CD14-positive monocyte (primary cell): ENCODE data around the gene SPDYE4. TPM values are rescaled to one million over a fixed set of nuclear protein-coding genes. Genes with fewer than 3 reads are reported as not detected.

ENCODE experiments used
- DNase-seq, 3 donors: peaks; one replicate each; pipeline ENCODE4 v3.0.0-alpha.2; 2011 to 2022
- H2AFZ ChIP-seq: 2 replicates; pipeline ENCODE4 v1.6.0; 2012; ENCODE audit warnings: mild to moderate bottlenecking, low read depth, low read length, inconsistent platforms; ENCODE audit not compliant: insufficient read depth, poor library complexity, severe bottlenecking
- H3K27ac ChIP-seq, 2 donors: 1 replicate in 1 of 2; 2 replicates in 1 of 2; pipeline ENCODE4 v1.5.1; 2012 to 2013; ENCODE audit warnings: low read length in 2 of 2, control low read depth in 1 of 2, inconsistent platforms in 1 of 2, low read depth in 1 of 2, mild to moderate bottlenecking in 1 of 2
- H3K27me3 ChIP-seq, 2 donors: one replicate each; pipeline versions ENCODE4 v1.6.0 to v1.6.1; 2011 to 2013; ENCODE audit warnings: low read length in 2 of 2; ENCODE audit not compliant: control insufficient read depth in 2 of 2, insufficient read depth in 2 of 2
- H3K36me3 ChIP-seq, 2 donors: replicated peaks in 1 of 2; 1 replicate in 1 of 2; 2 replicates in 1 of 2; pipeline versions ENCODE4 v1.5.1 to v1.6.1; 2012 to 2013; ENCODE audit warnings: low read length in 2 of 2, control low read depth in 1 of 2, inconsistent platforms in 1 of 2, mild to moderate bottlenecking in 1 of 2; ENCODE audit not compliant: insufficient read depth in 2 of 2, control insufficient read depth in 1 of 2
- H3K4me1 ChIP-seq, 2 donors: 1 replicate in 1 of 2; 2 replicates in 1 of 2; pipeline versions ENCODE4 v1.5.1 to v1.6.1; 2012 to 2013; ENCODE audit warnings: low read length in 2 of 2, control low read depth in 1 of 2, inconsistent platforms in 1 of 2, mild to moderate bottlenecking in 1 of 2, moderate library complexity in 1 of 2; ENCODE audit not compliant: insufficient read depth in 2 of 2, control insufficient read depth in 1 of 2
- H3K4me2 ChIP-seq: replicated peaks from 2 replicates; pipeline ENCODE3; 2012; ENCODE audit warnings: low read length, moderate library complexity, mild to moderate bottlenecking; ENCODE audit not compliant: poor library complexity, severe bottlenecking; ENCODE audit errors: extremely low read depth
- H3K4me3 ChIP-seq, 3 experiments: fragments of 200-600 bp in 1 of 3; sonication (generic) in 1 of 3; replicated peaks in 1 of 3; 1 replicate in 2 of 3; 2 replicates in 1 of 3; pipeline ENCODE4 v1.5.1; 2011 to 2013; ENCODE audit warnings: low read length in 3 of 3, mild to moderate bottlenecking in 3 of 3, control low read depth in 2 of 3, low read depth in 2 of 3, inconsistent platforms in 1 of 3, moderate library complexity in 1 of 3
- H3K79me2 ChIP-seq: 2 replicates; pipeline ENCODE4 v1.6.0; 2012; ENCODE audit warnings: mild to moderate bottlenecking, control low read depth, inconsistent platforms, low read length, moderate library complexity; ENCODE audit not compliant: insufficient read depth
- H3K9ac ChIP-seq: 2 replicates; pipeline ENCODE4 v1.6.0; 2017; ENCODE audit warnings: low read length, mild to moderate bottlenecking; ENCODE audit not compliant: insufficient read depth, poor library complexity, severe bottlenecking
- H3K9me3 ChIP-seq, 2 donors: replicated peaks in 1 of 2; 1 replicate in 1 of 2; 2 replicates in 1 of 2; pipeline versions ENCODE4 v1.5.1 to v1.6.1; 2012 to 2013; ENCODE audit warnings: low read length in 2 of 2, control low read depth in 1 of 2; ENCODE audit not compliant: control insufficient read depth in 1 of 2, insufficient read depth in 1 of 2
- H4K20me1 ChIP-seq: 2 replicates; pipeline ENCODE4 v1.6.0; 2012; ENCODE audit warnings: mild to moderate bottlenecking, low read length, control low read depth, moderate library complexity; ENCODE audit not compliant: insufficient read depth
- H3K27ac Mint-ChIP-seq, 7 donors: one replicate each; pipeline ENCODE4 v1.8.0; 2020; ENCODE audit warnings: mild to moderate bottlenecking in 7 of 7, mixed read lengths in 7 of 7, moderate library complexity in 6 of 7, inconsistent platforms in 2 of 7
- H3K27me3 Mint-ChIP-seq, 3 donors: one replicate each; pipeline ENCODE4 v1.8.0; 2021 to 2022; ENCODE audit warnings: low read depth in 3 of 3, mild to moderate bottlenecking in 3 of 3, mixed read lengths in 3 of 3, moderate library complexity in 3 of 3, inconsistent platforms in 1 of 3
- H3K36me3 Mint-ChIP-seq, 2 donors: one replicate each; pipeline ENCODE4 v1.8.0; 2020; ENCODE audit warnings: mixed read lengths in 2 of 2, inconsistent platforms in 1 of 2, mild to moderate bottlenecking in 1 of 2
- H3K4me1 Mint-ChIP-seq: one replicate; pipeline ENCODE4 v1.8.0; 2020; ENCODE audit warnings: mild to moderate bottlenecking, mixed read lengths
- H3K4me3 Mint-ChIP-seq, 2 donors: one replicate each; pipeline ENCODE4 v1.8.0; 2020; ENCODE audit warnings: mild to moderate bottlenecking in 2 of 2, mixed read lengths in 2 of 2, moderate library complexity in 1 of 2
- H3K9me3 Mint-ChIP-seq, 7 donors: one replicate each; pipeline ENCODE4 v1.8.0; 2020 to 2022; ENCODE audit warnings: mixed read lengths in 7 of 7, mild to moderate bottlenecking in 6 of 7, moderate library complexity in 6 of 7, inconsistent platforms in 2 of 7
- WGBS: methylation state at CpG from one replicate; pipeline ENCODE4 v1.1.5; 2013; ENCODE audit warnings: missing lambda C conversion rate; ENCODE audit not compliant: insufficient coverage; 5-methylcytosine and 5-hydroxymethylcytosine counted together
- intact Hi-C, 2 donors: fragments of 100-400 bp; cut with micrococcal nuclease; formaldehyde crosslinking; loops; one replicate each; pipeline versions ENCODE4 v1.15.0 to v1.15.1; 2023
- polyA plus RNA-seq, 3 donors: library from polyadenylated mRNA; depleted of rRNA in 1 of 3; unstranded in 2 of 3; stranded (reverse) in 1 of 3; fragments of 300-500 nt in 2 of 3; fragments of >200 nt in 1 of 3; fragmentation: Illumina TruSeq in 2 of 3; gene quantifications; 1 replicate in 2 of 3; 2 replicates in 1 of 3; pipeline ENCODE4 v1.2.3, GENCODE V29; 2012 to 2021
- TF ChIP-seq, protein P1 (sequence below): fragments of 200-600 bp; IDR thresholded peaks from one replicate; pipeline ENCODE4 v1.8.0; 2022; ENCODE audit warnings: antibody characterized with exemption, mild to moderate bottlenecking

Gene SPDYE4
- polyA plus RNA-seq, 3 donors = 0.09 TPM; not detected in 2

GRCh38 chr17:8745586-8746500 lies 12.5 kb downstream of the SPDYE4 start:
- H3K27ac ChIP-seq = peak overlapping the region; percentile 42 to 80
- peaks cover 0 to 10% (median 7%) of the 10 kb centered on the region in 7 donors for H3K9me3 Mint-ChIP-seq
- H3K27me3 ChIP-seq = no peaks in the 10 kb centered on the region
- no peaks in the 10 kb centered on the region for H3K36me3 ChIP-seq
- no peaks in the 10 kb centered on the region for H3K79me2 ChIP-seq
- H3K27ac Mint-ChIP-seq = peak overlapping the region; percentile 84 to 91 (median 88)
- intact Hi-C loops = loop anchor here (2.0 to 10.0 kb wide), 4 partner anchors 46 to 651 kb away; partner anchors contain the start of gene RPL26 (in 2 of the 2)
- H4K20me1 ChIP-seq = no peaks in the 10 kb centered on the region
- H3K36me3 Mint-ChIP-seq = peaks cover 0 to 3% of the 10 kb centered on the region in 2 donors
- peak overlapping the region; percentile 69 for H3K9ac ChIP-seq
- peaks cover 1 to 22% (median 18%) of the 10 kb centered on the region in 3 donors for H3K27me3 Mint-ChIP-seq
- peak overlapping the region; percentile 92 for H2AFZ ChIP-seq
- TF ChIP-seq, protein P1, sequence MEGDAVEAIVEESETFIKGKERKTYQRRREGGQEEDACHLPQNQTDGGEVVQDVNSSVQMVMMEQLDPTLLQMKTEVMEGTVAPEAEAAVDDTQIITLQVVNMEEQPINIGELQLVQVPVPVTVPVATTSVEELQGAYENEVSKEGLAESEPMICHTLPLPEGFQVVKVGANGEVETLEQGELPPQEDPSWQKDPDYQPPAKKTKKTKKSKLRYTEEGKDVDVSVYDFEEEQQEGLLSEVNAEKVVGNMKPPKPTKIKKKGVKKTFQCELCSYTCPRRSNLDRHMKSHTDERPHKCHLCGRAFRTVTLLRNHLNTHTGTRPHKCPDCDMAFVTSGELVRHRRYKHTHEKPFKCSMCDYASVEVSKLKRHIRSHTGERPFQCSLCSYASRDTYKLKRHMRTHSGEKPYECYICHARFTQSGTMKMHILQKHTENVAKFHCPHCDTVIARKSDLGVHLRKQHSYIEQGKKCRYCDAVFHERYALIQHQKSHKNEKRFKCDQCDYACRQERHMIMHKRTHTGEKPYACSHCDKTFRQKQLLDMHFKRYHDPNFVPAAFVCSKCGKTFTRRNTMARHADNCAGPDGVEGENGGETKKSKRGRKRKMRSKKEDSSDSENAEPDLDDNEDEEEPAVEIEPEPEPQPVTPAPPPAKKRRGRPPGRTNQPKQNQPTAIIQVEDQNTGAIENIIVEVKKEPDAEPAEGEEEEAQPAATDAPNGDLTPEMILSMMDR = peak; percentile 99
- H3K4me2 ChIP-seq = peak overlapping the region; percentile 91
- H3K4me1 Mint-ChIP-seq = peaks cover 15% of the 10 kb centered on the region
- peak; percentile 68 to 73 (median 69) for DNase-seq
- H3K4me3 Mint-ChIP-seq = peak overlapping the region; percentile 89 to 93
- peaks cover 0 to 7% of the 10 kb centered on the region in 2 donors for H3K9me3 ChIP-seq
- under 1% methylated on average over 47 of the region's 70 CpGs for WGBS
- peak overlapping the region; percentile 55 to 88 (median 76) for H3K4me3 ChIP-seq
- H3K4me1 ChIP-seq = peaks cover 7 to 10% of the 10 kb centered on the region in 2 donors

DNA sequence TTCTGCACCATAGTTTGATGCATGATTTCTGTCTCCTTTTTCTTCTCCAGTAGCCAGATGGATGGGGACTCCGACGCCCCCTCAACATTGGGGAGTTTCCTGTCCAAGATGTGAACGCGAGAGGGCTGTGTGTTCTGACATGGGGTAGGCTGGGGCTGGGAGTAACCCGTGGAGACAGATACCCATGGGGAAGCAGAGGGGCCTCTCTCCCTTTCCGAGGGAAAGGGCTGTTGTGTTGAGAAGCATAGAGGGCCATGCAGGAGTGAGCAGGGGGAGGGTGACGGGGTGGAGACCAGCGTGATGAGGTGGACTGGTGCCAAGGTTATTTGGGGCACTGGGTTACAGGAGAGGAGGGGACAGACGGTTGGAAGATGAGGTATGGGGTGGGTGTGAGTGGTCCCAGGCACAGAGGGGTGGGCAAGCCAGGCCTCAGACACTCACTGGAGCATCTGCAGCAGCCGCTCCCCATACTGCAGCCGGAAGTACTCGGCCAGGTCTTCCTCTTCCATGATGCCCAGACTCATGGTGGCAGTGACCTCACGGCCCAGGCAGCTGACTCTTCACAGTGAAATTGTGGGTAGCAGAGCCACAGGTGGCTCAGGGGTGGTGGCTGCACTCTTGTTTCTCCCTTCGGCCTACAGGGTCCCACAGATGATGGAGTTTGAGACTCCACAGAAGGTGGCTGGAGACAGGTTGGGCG lies 14.1 kb downstream of the SPDYE4 start:
- peak overlapping the region; percentile 21 for H2AFZ ChIP-seq
- DNase-seq = no peak
- intact Hi-C loops = loop anchor here (10.0 kb wide), 2 partner anchors 359 to 649 kb away; partner anchors contain the start of gene RPL26 (in 2 of the 2)
- Mint-ChIP-seq H3K27ac (no peak overlapping the region), H3K36me3 (peaks cover 0 to 3% of the 10 kb centered on the region in 2 donors), H3K9me3 (peaks cover 0 to 13% (median 7%) of the 10 kb centered on the region in 7 donors), H3K27me3 (peaks cover 4 to 28% (median 18%) of the 10 kb centered on the region in 3 donors), H3K4me1 (peaks cover 25% of the 10 kb centered on the region), H3K4me3 (no peak overlapping the region)
- peaks cover 0 to 7% of the 10 kb centered on the region in 2 donors for H3K9me3 ChIP-seq
- no peak overlapping the region for H3K4me2 ChIP-seq
- H3K4me3 ChIP-seq = no peak overlapping the region
- no peak overlapping the region for H3K9ac ChIP-seq
- H3K4me1 ChIP-seq = peaks cover 13 to 15% of the 10 kb centered on the region in 2 donors
- TF ChIP-seq, protein P1 = no peak
- H3K79me2 ChIP-seq = no peaks in the 10 kb centered on the region
- H3K27me3 ChIP-seq = no peaks in the 10 kb centered on the region
- 68% methylated on average over 8 of the region's 15 CpGs for WGBS
- H4K20me1 ChIP-seq = no peaks in the 10 kb centered on the region
- no peaks in the 10 kb centered on the region for H3K36me3 ChIP-seq
- no peak overlapping the region for H3K27ac ChIP-seq
